Fibroblast of mammary gland (primary cell): ENCODE data around the gene ZSWIM6.
A peak's percentile ranks its signal among the peaks of the same experiment; 100 is the strongest.

Experiments used
- DNase-seq: peaks from one replicate; pipeline ENCODE4 v3.0.0-alpha.2; 2010; ENCODE audit warnings: low read depth
- H3K4me3 ChIP-seq: 2 replicates; pipeline ENCODE4 v1.5.1; 2011; ENCODE audit warnings: low read depth, mild to moderate bottlenecking, low read length, moderate library complexity; ENCODE audit not compliant: control insufficient read depth
- CTCF ChIP-seq: conservative IDR thresholded peaks from 2 replicates; pipeline ENCODE4 v1.5.1; 2011; ENCODE audit warnings: low read depth, low read length, inconsistent platforms; ENCODE audit not compliant: control insufficient read depth, insufficient read depth

ZSWIM6 gene

GRCh38 chr5:61440596-61440995 lies 108.5 kb downstream of the ZSWIM6 start:
- no peak for DNase-seq

GRCh38 chr5:61441742-61442141 lies 109.7 kb downstream of the ZSWIM6 start:
- DNase-seq: no peak
- no peak for TF ChIP-seq CTCF
- H3K4me3 ChIP-seq: no peak overlapping the region

More at GRCh38 chr5:61440596-61440995, 108.5 kb downstream of the ZSWIM6 start:
- TF ChIP-seq CTCF: no peak
- H3K4me3 ChIP-seq: no peak overlapping the region

GRCh38 chr5:61447780-61448495 lies 115.9 kb downstream of the ZSWIM6 start:
- DNase-seq: no peak
- no peak overlapping the region for H3K4me3 ChIP-seq
- TF ChIP-seq CTCF: no peak

GRCh38 chr5:61449804-61450492 lies 117.9 kb downstream of the ZSWIM6 start:
- peak; percentile 92 for DNase-seq
- H3K4me3 ChIP-seq: no peak overlapping the region
- TF ChIP-seq CTCF: no peak

GRCh38 chr5:61450493-61451279 lies 118.6 kb downstream of the ZSWIM6 start:
- no peak overlapping the region for H3K4me3 ChIP-seq
- DNase-seq: peak; percentile 78

More at GRCh38 chr5:61450493-61451279, 118.6 kb downstream of the ZSWIM6 start:
- no peak for TF ChIP-seq CTCF
